HG03095 (cell line): Measurements from ENCODE around the gene TRIOBP.
"Not testable (repeated sequence)": the region's sequence is repeated elsewhere in the genome, so short reads cannot be mapped to it uniquely, and the experiment has no call there.

ENCODE experiments used
- ATAC-seq: cut with Tn5 transposase; IDR thresholded peaks from one replicate; pipeline ENCODE4 v1.9.1; 2021; ENCODE audit warnings: moderate library complexity; ENCODE audit not compliant: unreplicated experiment

TRIOBP gene

DNA sequence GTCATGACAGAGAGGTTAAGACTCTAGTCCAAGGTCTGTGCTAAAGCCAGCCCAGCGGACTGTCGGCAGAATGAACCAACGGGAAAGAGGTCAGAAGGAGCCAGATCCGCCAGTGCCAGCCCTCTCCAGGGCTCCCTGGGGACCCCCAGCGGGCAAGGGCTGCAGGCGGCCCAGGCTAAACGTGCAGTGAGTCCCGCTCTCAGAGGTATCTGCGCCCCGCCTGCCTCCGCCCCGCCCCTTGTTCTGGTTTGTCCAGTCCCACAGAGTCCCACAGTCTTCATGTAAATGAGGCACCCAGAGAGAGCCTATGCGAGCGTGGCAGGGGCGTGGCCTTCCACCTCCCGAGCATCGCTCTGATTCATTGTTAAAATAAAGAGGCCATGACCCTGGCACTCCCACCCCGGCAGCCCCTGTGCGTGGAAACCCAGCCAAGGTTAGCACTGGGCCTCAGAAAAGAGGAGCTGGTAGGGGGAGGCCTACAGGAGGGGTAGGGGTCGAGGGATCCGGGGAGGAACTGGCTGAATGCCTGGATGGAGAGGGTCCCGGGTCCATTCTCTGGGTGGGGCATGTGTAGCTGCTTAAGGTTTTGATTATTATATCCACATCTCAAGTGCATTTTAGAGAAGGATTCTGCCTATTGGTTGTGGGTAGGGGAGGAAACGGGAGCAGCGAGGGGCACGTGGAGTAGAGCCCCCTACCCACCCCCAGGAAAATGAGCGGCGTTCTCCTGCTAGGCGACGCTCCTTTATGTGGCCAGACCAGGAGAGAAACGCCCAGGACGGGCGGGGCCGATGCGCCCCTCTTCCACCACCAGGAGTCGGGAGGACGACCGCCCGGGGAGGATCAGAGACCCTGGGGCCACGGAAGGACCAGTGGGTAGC, at the start of gene TRIOBP:
Gene TRIOBP, plus strand, starts transcription at position 392 of the 881 bp plus-strand sequence. CDS start 4,318 bp downstream, outside the sequence.
- ATAC-seq: peak; percentile 71

DNA sequence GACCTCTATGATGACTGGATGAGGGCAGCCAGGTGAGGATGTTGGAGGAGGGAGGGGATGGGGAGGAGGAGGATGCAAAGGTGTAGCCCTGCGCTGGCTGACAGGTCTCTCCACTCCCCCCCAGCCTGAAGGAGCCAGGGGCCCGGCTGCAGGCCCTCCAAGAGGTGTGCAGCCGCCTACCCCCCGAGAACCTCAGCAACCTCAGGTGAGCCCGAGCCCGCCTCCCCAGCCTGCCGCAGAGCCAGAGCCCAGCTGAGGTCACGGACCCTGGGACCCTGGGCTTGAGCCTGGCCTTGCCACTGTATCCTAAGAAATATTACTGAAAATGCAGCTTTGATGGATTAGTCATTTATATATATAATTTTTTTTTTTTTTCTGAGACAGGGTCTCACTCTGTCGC, 49.5 kb upstream of the TRIOBP start:
- no peak for ATAC-seq

DNA sequence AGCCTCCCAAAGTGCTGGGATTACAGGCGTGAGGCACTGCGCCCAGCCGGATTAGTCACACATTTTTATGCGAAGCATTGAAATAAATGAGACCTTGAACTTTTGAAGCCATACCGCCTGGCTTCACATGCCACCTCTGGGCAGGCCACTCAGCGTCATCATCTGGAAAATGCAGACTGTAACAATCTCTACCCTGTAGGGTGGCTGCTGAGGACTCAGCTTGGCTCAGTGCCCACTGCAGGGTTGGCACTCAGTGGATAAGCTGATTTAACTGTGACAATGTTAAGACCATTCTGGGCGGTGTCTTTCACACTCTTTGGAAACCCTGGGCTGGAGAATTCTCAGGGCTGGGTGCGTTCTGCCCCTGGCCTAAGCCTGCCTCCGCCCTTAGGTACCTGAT, 48.9 kb upstream of the TRIOBP start:
- no peak for ATAC-seq

DNA sequence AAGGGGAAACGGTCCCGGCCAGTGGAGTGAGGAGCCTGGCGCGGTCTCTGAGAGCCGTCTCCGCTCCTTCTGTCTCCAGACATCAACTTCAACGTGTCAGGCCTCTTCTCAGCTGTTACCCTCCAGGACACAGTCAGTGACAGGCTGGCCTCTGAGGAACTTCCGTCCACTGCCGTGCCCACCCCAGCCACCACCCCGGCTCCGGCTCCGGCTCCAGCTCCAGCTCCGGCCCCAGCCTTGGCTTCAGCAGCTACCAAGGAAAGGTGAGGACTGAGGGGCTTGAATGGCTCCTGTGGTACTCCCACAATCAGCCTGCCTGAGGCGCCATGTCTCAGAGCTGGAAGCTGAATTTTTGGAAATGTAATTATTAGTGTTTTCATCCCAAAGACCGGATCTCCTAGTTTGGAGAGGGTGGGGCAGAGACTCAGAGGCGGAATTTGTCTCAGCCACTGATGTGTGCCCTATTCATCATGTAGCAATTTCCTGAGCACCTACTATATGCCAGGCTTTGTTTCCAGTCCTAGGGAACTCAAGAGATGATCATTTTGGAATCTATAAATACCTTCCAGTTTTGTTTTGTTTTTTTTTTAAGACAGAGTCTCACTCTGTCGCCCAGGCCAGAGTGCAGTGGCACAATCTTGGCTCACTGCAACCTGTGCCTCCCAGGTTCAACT, 46.2 kb upstream of the TRIOBP start:
- ATAC-seq: no peak

GRCh38 chr22:37654563-37655251, 42.1 kb upstream of the TRIOBP start:
- ATAC-seq: no peak

DNA sequence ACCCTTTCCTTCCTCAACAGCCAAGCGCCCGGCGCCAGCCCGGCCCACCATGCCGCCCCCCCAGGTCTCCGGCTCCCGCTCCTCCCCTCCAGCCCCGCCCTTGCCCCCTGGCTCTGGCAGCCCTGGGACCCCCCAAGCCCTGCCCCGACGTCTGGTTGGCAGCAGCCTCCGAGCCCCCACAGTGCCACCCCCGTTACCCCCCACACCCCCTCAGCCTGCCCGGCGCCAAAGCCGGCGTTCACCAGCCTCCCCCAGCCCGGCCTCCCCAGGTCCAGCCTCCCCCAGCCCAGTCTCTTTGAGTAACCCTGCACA, 41.6 kb upstream of the TRIOBP start:
- ATAC-seq: no peak

DNA sequence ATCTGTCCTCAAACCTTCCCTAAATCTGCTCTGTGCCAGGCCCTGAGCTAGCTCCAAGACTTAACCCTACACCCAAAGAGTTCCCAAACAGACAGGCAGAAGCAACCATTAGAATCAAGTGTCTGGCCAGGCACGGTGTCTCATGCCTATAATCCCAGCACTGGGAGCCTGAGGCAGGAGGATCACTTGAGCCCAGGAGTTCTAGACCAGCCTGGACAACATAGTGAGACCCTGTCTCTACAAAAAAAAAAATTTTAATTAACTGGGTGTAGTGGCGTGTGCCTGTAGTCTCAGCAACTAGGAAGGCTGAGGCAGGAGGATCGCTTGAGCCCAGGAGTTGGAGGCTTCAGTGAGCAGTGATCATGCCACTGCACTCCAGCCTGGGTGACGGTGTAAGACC, 40.3 kb upstream of the TRIOBP start:
- not testable (repeated sequence) for ATAC-seq

GRCh38 chr22:37657590-37658132, 39.2 kb upstream of the TRIOBP start:
- no peak for ATAC-seq

GRCh38 chr22:37658133-37659065, 38.4 kb upstream of the TRIOBP start, which contains the start of gene PDXP:
TSS of gene PDXP (plus strand) at chr22:37658723. CDS start at chr22:37658783, 60 bp downstream.
- peak; percentile 64 for ATAC-seq

DNA sequence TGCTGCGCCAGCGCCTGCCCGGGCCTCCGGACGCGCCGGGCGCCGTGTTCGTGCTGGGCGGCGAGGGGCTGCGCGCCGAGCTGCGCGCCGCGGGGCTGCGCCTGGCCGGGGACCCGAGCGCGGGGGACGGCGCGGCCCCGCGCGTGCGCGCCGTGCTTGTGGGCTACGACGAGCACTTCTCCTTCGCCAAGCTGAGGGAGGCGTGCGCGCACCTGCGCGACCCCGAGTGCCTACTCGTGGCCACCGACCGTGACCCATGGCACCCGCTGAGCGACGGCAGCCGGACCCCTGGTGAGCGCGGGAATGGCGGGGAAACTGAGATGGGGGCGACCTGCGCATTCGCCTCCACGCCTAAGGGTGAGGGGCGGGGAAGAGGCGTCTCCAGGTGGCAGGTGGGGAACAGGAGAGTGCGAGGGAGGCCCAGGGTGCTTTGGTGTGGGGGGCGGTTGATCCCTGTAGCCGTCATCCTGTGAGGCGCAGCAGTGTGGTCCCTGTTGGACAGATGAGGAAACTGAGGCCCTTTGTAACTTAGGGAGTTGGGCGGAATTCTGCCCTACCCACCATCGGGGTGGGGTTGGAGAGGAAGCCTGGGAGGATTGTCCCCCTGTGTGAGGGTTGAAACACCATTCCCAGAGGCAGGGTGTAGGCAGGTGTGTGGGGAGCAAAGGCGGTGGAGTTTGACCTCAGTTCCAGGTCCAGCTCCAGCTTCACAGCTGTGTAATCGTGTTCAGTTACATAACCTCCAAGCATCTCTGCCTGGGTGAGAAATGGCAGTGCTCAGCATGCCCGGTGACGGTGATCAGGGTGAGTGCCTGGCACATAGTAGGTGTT, 37.6 kb upstream of the TRIOBP start:
- ATAC-seq: peak; percentile 16

DNA sequence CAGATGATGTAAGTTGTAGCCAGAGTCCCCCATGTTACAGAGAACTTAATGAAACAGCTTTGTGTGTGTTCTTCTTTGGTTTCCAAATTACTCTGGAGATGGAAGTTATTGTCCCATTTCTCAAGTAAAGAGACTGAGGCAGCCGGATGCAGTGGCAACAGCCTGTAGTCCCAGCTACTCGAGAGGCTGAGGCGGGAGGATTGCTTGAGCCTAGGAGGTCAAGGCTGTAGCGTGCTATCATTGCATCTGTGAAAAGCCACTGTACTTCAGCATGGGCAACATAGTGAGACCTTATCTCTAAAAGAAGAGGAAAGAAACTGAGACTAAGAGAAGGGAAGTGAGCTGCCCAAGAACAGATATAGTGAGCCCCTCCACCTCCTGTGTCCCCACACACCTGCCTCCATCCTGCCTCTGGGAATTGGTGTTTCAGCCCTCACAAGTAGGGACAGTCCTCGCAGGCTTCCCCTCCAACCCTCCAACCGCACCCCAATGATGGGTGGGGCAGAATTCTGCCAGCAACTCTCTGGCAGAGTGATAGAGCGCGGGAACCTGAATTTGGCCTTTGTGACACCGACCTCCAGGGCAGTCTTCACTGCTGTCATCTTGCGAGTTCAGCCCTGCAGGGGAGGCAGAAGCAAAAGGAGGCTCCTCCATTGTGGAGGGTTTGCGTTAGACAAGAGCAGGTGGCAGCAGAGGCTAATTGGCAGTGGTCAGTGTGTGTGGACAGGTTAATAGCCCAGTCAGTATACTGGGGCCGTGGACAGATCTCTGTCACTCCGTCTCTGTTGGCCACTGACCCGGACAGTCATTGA, 36.7 kb upstream of the TRIOBP start:
- ATAC-seq: no peak

DNA sequence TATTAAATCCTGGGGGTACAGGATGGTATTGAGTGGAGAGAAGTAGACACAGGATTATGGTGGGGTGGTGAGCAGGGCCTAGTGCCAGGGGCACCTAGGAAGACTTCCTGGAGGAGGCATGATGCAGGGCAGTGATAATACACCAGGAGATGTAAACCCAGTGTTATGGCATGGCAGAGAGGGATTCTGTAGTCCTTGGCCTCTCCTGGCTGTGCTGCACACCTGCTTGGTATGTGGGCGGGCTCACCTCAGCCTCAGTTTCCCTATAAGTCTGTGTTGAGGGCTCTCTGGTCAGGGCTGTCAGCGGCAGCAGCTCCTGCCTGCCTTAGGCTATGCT, 36.2 kb upstream of the TRIOBP start:
- ATAC-seq: no peak

DNA sequence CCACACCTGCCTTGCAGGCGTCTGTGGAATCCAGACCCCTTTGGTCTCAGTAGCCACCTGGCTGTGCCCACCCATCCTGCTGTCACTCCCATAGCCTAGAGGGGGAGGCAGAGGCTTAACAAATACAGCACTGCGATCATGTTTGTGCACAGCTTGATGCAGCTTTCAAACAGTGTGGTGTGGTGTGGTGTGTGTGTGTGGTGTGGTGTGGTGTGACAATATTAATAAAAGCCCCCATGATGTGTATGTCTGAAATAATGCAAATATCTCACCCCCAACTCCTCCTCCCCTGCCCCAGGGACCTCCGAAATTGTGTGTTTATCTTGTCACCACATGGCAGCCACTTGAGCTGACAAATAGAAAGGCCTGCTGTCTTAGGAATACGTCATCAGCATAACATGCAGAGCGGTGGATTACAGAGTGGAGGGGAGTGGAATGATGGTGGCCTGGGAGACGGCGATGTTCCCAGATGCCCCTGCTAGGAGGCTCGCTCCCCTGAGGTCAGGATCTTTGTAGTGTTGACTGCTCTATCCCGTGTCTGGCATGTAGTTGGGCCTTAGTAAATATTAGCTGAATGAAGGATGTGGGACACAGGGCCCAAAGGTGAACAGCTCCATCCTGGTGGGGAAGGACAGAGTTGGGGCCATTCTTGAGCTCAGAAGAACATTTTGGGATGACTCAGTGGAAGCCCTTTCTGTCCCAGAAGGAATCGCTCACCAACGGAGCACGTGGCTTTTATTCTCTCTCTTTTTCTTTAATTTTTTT, 35.5 kb upstream of the TRIOBP start:
- no peak for ATAC-seq

GRCh38 chr22:37662039-37662438, 34.8 kb upstream of the TRIOBP start:
- no peak for ATAC-seq

DNA sequence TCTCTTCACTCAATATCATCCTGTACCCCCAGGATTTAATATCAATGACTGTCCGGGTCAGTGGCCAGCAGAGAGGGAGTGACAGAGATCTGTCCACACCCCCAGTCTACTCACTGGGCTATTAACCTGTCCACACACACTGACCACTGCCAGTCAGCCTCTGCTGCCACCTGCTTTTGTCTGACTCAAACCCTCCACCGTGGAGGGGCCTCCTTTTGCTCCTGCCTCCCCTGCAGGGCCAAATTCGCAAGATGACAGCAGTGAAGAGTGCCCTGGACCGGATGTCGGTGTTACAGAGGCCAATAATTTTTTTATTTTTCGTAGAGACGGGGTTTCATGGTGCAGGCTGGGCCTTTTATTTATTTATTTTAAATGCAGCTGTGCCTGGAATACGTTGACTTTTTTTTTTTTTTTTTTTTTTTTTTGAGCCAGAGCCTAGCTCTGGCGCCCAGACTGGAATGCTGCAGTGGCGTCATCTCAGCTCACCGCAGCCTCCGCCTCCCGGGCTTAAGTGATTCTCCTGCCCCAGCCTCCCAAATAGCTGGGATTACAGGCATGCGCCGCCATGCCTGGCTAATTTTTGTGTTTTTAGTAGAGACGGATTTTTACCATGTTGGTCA, 33.2 kb upstream of the TRIOBP start:
- ATAC-seq: no peak

GRCh38 chr22:37664249-37665101, 32.4 kb upstream of the TRIOBP start:
- ATAC-seq: no peak

DNA sequence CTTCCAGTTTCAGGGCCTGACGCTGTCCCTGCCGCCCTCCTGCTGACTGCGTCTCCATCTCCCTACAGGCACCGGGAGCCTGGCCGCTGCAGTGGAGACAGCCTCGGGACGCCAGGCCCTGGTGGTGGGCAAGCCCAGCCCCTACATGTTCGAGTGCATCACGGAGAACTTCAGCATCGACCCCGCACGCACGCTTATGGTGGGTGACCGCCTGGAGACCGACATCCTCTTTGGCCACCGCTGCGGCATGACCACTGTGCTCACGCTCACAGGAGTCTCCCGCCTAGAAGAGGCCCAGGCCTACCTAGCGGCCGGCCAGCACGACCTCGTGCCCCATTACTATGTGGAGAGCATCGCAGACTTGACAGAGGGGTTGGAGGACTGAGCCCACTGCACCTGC, 31.4 kb upstream of the TRIOBP start:
- ATAC-seq: no peak
